GM12865 (cell line): ENCODE measurements around the gene MSMP.

ENCODE experiments used
- DNase-seq: peaks from one replicate; pipeline ENCODE4 v3.0.0; 2010; ENCODE audit warnings: low read depth
- H3K4me3 ChIP-seq: 2 replicates; pipeline ENCODE4 v1.5.1; 2011; ENCODE audit warnings: mild to moderate bottlenecking, low read depth, low read length, control low read depth
- CTCF ChIP-seq: IDR thresholded peaks from 2 replicates; pipeline ENCODE4 v1.5.1; 2011; ENCODE audit warnings: low read length, control low read depth, low read depth, inconsistent platforms; ENCODE audit not compliant: insufficient read depth; ENCODE audit errors: missing control alignments

The MSMP gene

GRCh38 chr9:35755071-35755470 is 995 bp upstream of the MSMP start:
- no peak for TF ChIP-seq CTCF
- no peak for DNase-seq
- H3K4me3 ChIP-seq, result no peak overlapping the region

DNA sequence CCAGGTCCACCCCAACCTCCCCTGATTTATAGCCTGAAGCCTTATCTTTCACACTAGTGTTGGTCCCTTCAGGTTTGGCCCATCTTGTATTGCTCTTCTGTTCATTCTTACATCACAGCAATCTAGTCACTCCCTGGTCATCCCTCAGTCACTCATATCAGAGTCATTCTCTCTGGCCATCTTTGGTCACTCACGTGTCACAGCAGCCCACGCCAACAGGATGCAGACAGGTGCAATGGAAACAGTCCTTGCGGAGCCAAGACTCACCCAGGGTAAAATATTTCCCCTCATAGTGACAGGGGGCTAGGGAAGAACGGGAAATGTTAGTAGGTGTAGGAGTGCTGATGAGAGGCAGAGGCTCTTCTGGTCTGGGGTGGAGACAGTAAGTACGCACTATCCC is 610 bp downstream of the MSMP start:
- no peak for TF ChIP-seq CTCF
- no peak overlapping the region for H3K4me3 ChIP-seq
- DNase-seq, result no peak

DNA sequence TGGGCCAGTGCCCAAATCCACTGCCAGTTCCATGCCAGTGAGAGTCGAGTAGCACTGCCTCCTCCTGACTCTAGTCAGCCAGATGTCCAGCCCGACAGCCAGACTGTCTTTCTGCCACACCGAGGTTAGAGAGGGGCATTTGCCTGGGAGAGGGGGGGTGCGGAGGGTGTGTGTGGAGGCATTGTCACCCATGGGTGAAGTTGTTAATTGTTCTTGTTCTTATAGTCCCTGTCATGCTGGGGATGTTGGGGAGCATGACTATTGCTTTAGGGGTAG is 3.9 kb downstream of the MSMP start:
- peak overlapping the region; percentile 70 for H3K4me3 ChIP-seq
- DNase-seq, result no peak
- no peak for TF ChIP-seq CTCF

GRCh38 chr9:35749515-35750255 is 4.4 kb downstream of the MSMP start:
- TF ChIP-seq CTCF, result no peak
- peak; percentile 59 for DNase-seq
- H3K4me3 ChIP-seq, result peak overlapping the region; percentile 70

DNA sequence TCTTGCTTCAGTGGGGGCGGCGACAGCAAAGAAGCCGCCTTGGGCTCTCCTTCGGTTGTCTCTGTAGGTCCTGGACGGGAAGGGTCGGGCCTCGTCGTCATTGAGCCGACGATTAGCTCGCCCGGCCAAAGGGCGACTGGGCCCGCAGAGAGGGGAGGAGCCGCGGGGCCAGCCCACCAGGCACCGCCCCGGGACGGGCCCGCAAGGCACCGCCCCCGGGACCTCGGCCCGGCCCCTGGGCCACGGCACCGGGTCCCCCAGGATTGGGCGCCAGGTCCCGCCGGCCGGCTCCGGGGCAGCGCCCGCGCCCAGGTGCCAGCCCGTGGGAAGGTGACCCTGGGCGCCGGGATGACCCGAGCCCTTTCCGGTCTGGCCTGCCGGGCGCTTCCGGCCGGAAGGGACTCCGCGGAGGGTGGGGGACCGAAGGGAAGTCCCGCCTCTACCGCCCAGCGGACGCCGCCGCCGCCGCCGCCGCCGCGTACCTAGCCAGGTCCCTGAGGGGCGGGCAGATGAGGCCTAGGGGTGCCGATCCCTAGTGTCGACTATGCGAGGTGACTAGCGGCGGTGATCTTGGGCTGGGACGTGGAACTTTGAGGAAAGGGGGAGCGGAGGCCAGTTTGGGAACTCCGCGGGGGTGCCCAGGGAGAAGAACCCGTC is 5.1 kb downstream of the MSMP start, which contains the start of the genes GBA2 and RGP1:
TSS of gene GBA2 (minus strand) at position 371 of the 657 bp plus-strand sequence. CDS start 524 bp downstream, outside the sequence.
TSS of gene RGP1 (plus strand) at position 430 of the 657 bp plus-strand sequence. CDS start 469 bp downstream, outside the sequence.
- H3K4me3 ChIP-seq, result peak within 1 kb of the TSS; percentile 70
- peak; percentile 87 for DNase-seq
- no peak for TF ChIP-seq CTCF

- DNase-seq, result no peak
- no peak for TF ChIP-seq CTCF
- peak overlapping the region; percentile 70 for H3K4me3 ChIP-seq
These were observed 5.7 kb downstream of the MSMP start for GRCh38 chr9:35748242-35748857.
